ENCODE results near the gene OMP.

- TF ChIP-seq CTCF (IDR thresholded peaks at IDR 0.05) (no peak), ZFX (IDR thresholded peaks at IDR 0.05; ENCODE audit: borderline replicate concordance) (no peak)
These were observed 6.8 kb downstream of the OMP start for GRCh38 chr11:77109236-77110019.

Data from 22Rv1 (cell line).